NCI-H1436 treated with DMSO at 0.1 percent for 48 hours (cell line): ENCODE results near the gene GPHA2.
"Not testable (repeated sequence)": the region's sequence is repeated elsewhere in the genome, so short reads cannot be mapped to it uniquely, and the experiment has no call there.

Source experiments
- DNase-seq: peaks from one replicate; lab custom pipeline; 2025; lab: John Stamatoyannopoulos, UW

The GPHA2 gene

GRCh38 chr11:64935359-64936081 is at the start of gene GPHA2:
TSS of gene GPHA2 (minus strand) at chr11:64935893. CDS start at chr11:64935460, 433 bp downstream.
- no peak for DNase-seq

GRCh38 chr11:64983339-64983738 is 47.6 kb upstream of the GPHA2 start:
- DNase-seq = not testable (repeated sequence)

- DNase-seq = peak; percentile 5
Measured at GRCh38 chr11:64976651-64977050, 41.0 kb upstream of the GPHA2 start.

GRCh38 chr11:64974124-64974523 is 38.4 kb upstream of the GPHA2 start:
- DNase-seq = no peak

- no peak for DNase-seq
Measured at GRCh38 chr11:64971421-64972233, 35.9 kb upstream of the GPHA2 start, which contains the start of gene MAJIN. TSS of gene MAJIN (minus strand) at chr11:64972108. CDS start at chr11:64959405, 12,703 bp downstream.

GRCh38 chr11:64970731-64971151 is 35.0 kb upstream of the GPHA2 start:
- no peak for DNase-seq

GRCh38 chr11:64969209-64969608 is 33.5 kb upstream of the GPHA2 start:
- no peak for DNase-seq

- no peak for DNase-seq
Measured at GRCh38 chr11:64967375-64967774, 31.7 kb upstream of the GPHA2 start.

GRCh38 chr11:64963072-64963631 is 27.5 kb upstream of the GPHA2 start:
- no peak for DNase-seq

- no peak for DNase-seq
Measured at GRCh38 chr11:64960719-64961118, 25.0 kb upstream of the GPHA2 start.

GRCh38 chr11:64959498-64959897 is 23.8 kb upstream of the GPHA2 start:
- DNase-seq = no peak

- DNase-seq = no peak
Measured at GRCh38 chr11:64954201-64954600, 18.5 kb upstream of the GPHA2 start.

- no peak for DNase-seq
Measured at GRCh38 chr11:64951529-64951928, 15.8 kb upstream of the GPHA2 start.

- no peak for DNase-seq
Measured at GRCh38 chr11:64947208-64947814, 11.6 kb upstream of the GPHA2 start.

GRCh38 chr11:64936539-64936938 is 846 bp upstream of the GPHA2 start:
- DNase-seq = no peak

- DNase-seq = no peak
Measured at GRCh38 chr11:64934682-64935358, 873 bp downstream of the GPHA2 start.

- no peak for DNase-seq
Measured at GRCh38 chr11:64933935-64934681, 1.6 kb downstream of the GPHA2 start.

GRCh38 chr11:64933213-64933934 is 2.3 kb downstream of the GPHA2 start:
- DNase-seq = no peak

- no peak for DNase-seq
Measured at GRCh38 chr11:64932324-64932723, 3.4 kb downstream of the GPHA2 start.

GRCh38 chr11:64931290-64931689 is 4.4 kb downstream of the GPHA2 start:
- no peak for DNase-seq
